ENCODE measurements around the gene CHMP1B.
A peak's percentile ranks its signal among the peaks of the same experiment; 100 is the strongest.

Gene CHMP1B

GRCh38 chr18:11819938-11820337, 31.3 kb upstream of the CHMP1B start:
- Histone ChIP-seq H3K9me3 (ENCODE audit: control insufficient read depth, low read depth, low read length) (no peaks in the 10 kb centered on the region), H3K27ac (ENCODE audit: low read length) (no peak overlapping the region), H3K36me3 (ENCODE audit: control insufficient read depth, low read depth, low read length) (no peaks in the 10 kb centered on the region), H3K27me3 (ENCODE audit: control insufficient read depth, insufficient read depth, low read length) (no peaks in the 10 kb centered on the region), H3K4me3 (ENCODE audit: low read length) (no peak overlapping the region), H3K9ac (ENCODE audit: low read length) (no peak overlapping the region), H3K4me1 (ENCODE audit: control insufficient read depth, low read depth, low read length) (peaks cover 8% of the 10 kb centered on the region)

GRCh38 chr18:11820697-11821096, 30.5 kb upstream of the CHMP1B start:
- Histone ChIP-seq H3K27ac (ENCODE audit: low read length) (peak overlapping the region; percentile 45), H3K27me3 (ENCODE audit: control insufficient read depth, insufficient read depth, low read length) (no peaks in the 10 kb centered on the region), H3K4me1 (ENCODE audit: control insufficient read depth, low read depth, low read length) (peaks cover 8% of the 10 kb centered on the region), H3K4me3 (ENCODE audit: low read length) (no peak overlapping the region), H3K36me3 (ENCODE audit: control insufficient read depth, low read depth, low read length) (no peaks in the 10 kb centered on the region), H3K9me3 (ENCODE audit: control insufficient read depth, low read depth, low read length) (no peaks in the 10 kb centered on the region), H3K9ac (ENCODE audit: low read length) (no peak overlapping the region)

GRCh38 chr18:11821208-11821607, 30.0 kb upstream of the CHMP1B start:
- Histone ChIP-seq H3K4me3 (ENCODE audit: low read length) (no peak overlapping the region), H3K9ac (ENCODE audit: low read length) (no peak overlapping the region), H3K4me1 (ENCODE audit: control insufficient read depth, low read depth, low read length) (peaks cover 8% of the 10 kb centered on the region), H3K27me3 (ENCODE audit: control insufficient read depth, insufficient read depth, low read length) (no peaks in the 10 kb centered on the region), H3K36me3 (ENCODE audit: control insufficient read depth, low read depth, low read length) (no peaks in the 10 kb centered on the region), H3K27ac (ENCODE audit: low read length) (peak overlapping the region; percentile 45), H3K9me3 (ENCODE audit: control insufficient read depth, low read depth, low read length) (no peaks in the 10 kb centered on the region)

- H3K27me3 ChIP-seq (ENCODE audit: control insufficient read depth, insufficient read depth, low read length) = no peaks in the 10 kb centered on the region
- H3K27ac ChIP-seq (ENCODE audit: low read length) = no peak overlapping the region
- H3K9me3 ChIP-seq (ENCODE audit: control insufficient read depth, low read depth, low read length) = no peaks in the 10 kb centered on the region
- no peak overlapping the region for H3K9ac ChIP-seq (ENCODE audit: low read length)
- no peak overlapping the region for H3K4me3 ChIP-seq (ENCODE audit: low read length)
- no peaks in the 10 kb centered on the region for H3K36me3 ChIP-seq (ENCODE audit: control insufficient read depth, low read depth, low read length)
- peaks cover 8% of the 10 kb centered on the region for H3K4me1 ChIP-seq (ENCODE audit: control insufficient read depth, low read depth, low read length)
Observed at GRCh38 chr18:11821643-11822237, 29.5 kb upstream of the CHMP1B start.

GRCh38 chr18:11823545-11823944, 27.7 kb upstream of the CHMP1B start:
- no peaks in the 10 kb centered on the region for H3K36me3 ChIP-seq (ENCODE audit: control insufficient read depth, low read depth, low read length)
- peaks cover 8% of the 10 kb centered on the region for H3K4me1 ChIP-seq (ENCODE audit: control insufficient read depth, low read depth, low read length)
- no peaks in the 10 kb centered on the region for H3K27me3 ChIP-seq (ENCODE audit: control insufficient read depth, insufficient read depth, low read length)
- H3K9ac ChIP-seq (ENCODE audit: low read length) = no peak overlapping the region
- H3K4me3 ChIP-seq (ENCODE audit: low read length) = no peak overlapping the region
- no peak overlapping the region for H3K27ac ChIP-seq (ENCODE audit: low read length)
- no peaks in the 10 kb centered on the region for H3K9me3 ChIP-seq (ENCODE audit: control insufficient read depth, low read depth, low read length)

- Histone ChIP-seq H3K27me3 (ENCODE audit: control insufficient read depth, insufficient read depth, low read length) (no peaks in the 10 kb centered on the region), H3K4me3 (ENCODE audit: low read length) (no peak overlapping the region), H3K4me1 (ENCODE audit: control insufficient read depth, low read depth, low read length) (peaks cover 17% of the 10 kb centered on the region), H3K9ac (ENCODE audit: low read length) (no peak overlapping the region), H3K36me3 (ENCODE audit: control insufficient read depth, low read depth, low read length) (no peaks in the 10 kb centered on the region), H3K9me3 (ENCODE audit: control insufficient read depth, low read depth, low read length) (no peaks in the 10 kb centered on the region), H3K27ac (ENCODE audit: low read length) (no peak overlapping the region)
Observed at GRCh38 chr18:11826836-11827235, 24.4 kb upstream of the CHMP1B start.

GRCh38 chr18:11828786-11829432, 22.3 kb upstream of the CHMP1B start:
- H3K36me3 ChIP-seq (ENCODE audit: control insufficient read depth, low read depth, low read length) = no peaks in the 10 kb centered on the region
- peak overlapping the region; percentile 78 for H3K27ac ChIP-seq (ENCODE audit: low read length)
- H3K9ac ChIP-seq (ENCODE audit: low read length) = no peak overlapping the region
- no peaks in the 10 kb centered on the region for H3K9me3 ChIP-seq (ENCODE audit: control insufficient read depth, low read depth, low read length)
- no peak overlapping the region for H3K4me3 ChIP-seq (ENCODE audit: low read length)
- H3K27me3 ChIP-seq (ENCODE audit: control insufficient read depth, insufficient read depth, low read length) = no peaks in the 10 kb centered on the region
- peaks cover 9% of the 10 kb centered on the region for H3K4me1 ChIP-seq (ENCODE audit: control insufficient read depth, low read depth, low read length)

GRCh38 chr18:11830585-11830984, 20.6 kb upstream of the CHMP1B start:
- no peak overlapping the region for H3K4me3 ChIP-seq (ENCODE audit: low read length)
- no peak overlapping the region for H3K9ac ChIP-seq (ENCODE audit: low read length)
- H3K9me3 ChIP-seq (ENCODE audit: control insufficient read depth, low read depth, low read length) = no peaks in the 10 kb centered on the region
- no peaks in the 10 kb centered on the region for H3K27me3 ChIP-seq (ENCODE audit: control insufficient read depth, insufficient read depth, low read length)
- no peaks in the 10 kb centered on the region for H3K36me3 ChIP-seq (ENCODE audit: control insufficient read depth, low read depth, low read length)
- H3K27ac ChIP-seq (ENCODE audit: low read length) = no peak overlapping the region
- H3K4me1 ChIP-seq (ENCODE audit: control insufficient read depth, low read depth, low read length) = peaks cover 9% of the 10 kb centered on the region

- no peak overlapping the region for H3K27ac ChIP-seq (ENCODE audit: low read length)
- H3K9me3 ChIP-seq (ENCODE audit: control insufficient read depth, low read depth, low read length) = no peaks in the 10 kb centered on the region
- no peaks in the 10 kb centered on the region for H3K27me3 ChIP-seq (ENCODE audit: control insufficient read depth, insufficient read depth, low read length)
- peaks cover 9% of the 10 kb centered on the region for H3K4me1 ChIP-seq (ENCODE audit: control insufficient read depth, low read depth, low read length)
- H3K9ac ChIP-seq (ENCODE audit: low read length) = no peak overlapping the region
- H3K4me3 ChIP-seq (ENCODE audit: low read length) = no peak overlapping the region
- no peaks in the 10 kb centered on the region for H3K36me3 ChIP-seq (ENCODE audit: control insufficient read depth, low read depth, low read length)
Observed at GRCh38 chr18:11831921-11832320, 19.3 kb upstream of the CHMP1B start.

GRCh38 chr18:11834772-11835171, 16.4 kb upstream of the CHMP1B start:
- Histone ChIP-seq H3K9ac (ENCODE audit: low read length) (no peak overlapping the region), H3K27me3 (ENCODE audit: control insufficient read depth, insufficient read depth, low read length) (no peaks in the 10 kb centered on the region), H3K36me3 (ENCODE audit: control insufficient read depth, low read depth, low read length) (no peaks in the 10 kb centered on the region)

GRCh38 chr18:11839556-11839955, 11.7 kb upstream of the CHMP1B start:
- Histone ChIP-seq H3K27ac (ENCODE audit: low read length) (no peak overlapping the region), H3K4me3 (ENCODE audit: low read length) (no peak overlapping the region), H3K36me3 (ENCODE audit: control insufficient read depth, low read depth, low read length) (no peaks in the 10 kb centered on the region), H3K9ac (ENCODE audit: low read length) (no peak overlapping the region), H3K4me1 (ENCODE audit: control insufficient read depth, low read depth, low read length) (no peaks in the 10 kb centered on the region), H3K27me3 (ENCODE audit: control insufficient read depth, insufficient read depth, low read length) (no peaks in the 10 kb centered on the region), H3K9me3 (ENCODE audit: control insufficient read depth, low read depth, low read length) (no peaks in the 10 kb centered on the region)

More at GRCh38 chr18:11834772-11835171, 16.4 kb upstream of the CHMP1B start:
- no peak overlapping the region for H3K27ac ChIP-seq (ENCODE audit: low read length)
- no peak overlapping the region for H3K4me3 ChIP-seq (ENCODE audit: low read length)
- no peaks in the 10 kb centered on the region for H3K4me1 ChIP-seq (ENCODE audit: control insufficient read depth, low read depth, low read length)
- no peaks in the 10 kb centered on the region for H3K9me3 ChIP-seq (ENCODE audit: control insufficient read depth, low read depth, low read length)

GRCh38 chr18:11840493-11840892, 10.7 kb upstream of the CHMP1B start:
- H3K36me3 ChIP-seq (ENCODE audit: control insufficient read depth, low read depth, low read length) = no peaks in the 10 kb centered on the region
- no peak overlapping the region for H3K9ac ChIP-seq (ENCODE audit: low read length)
- H3K27ac ChIP-seq (ENCODE audit: low read length) = no peak overlapping the region
- H3K9me3 ChIP-seq (ENCODE audit: control insufficient read depth, low read depth, low read length) = no peaks in the 10 kb centered on the region
- no peaks in the 10 kb centered on the region for H3K4me1 ChIP-seq (ENCODE audit: control insufficient read depth, low read depth, low read length)
- H3K4me3 ChIP-seq (ENCODE audit: low read length) = no peak overlapping the region
- H3K27me3 ChIP-seq (ENCODE audit: control insufficient read depth, insufficient read depth, low read length) = no peaks in the 10 kb centered on the region

Measured in iPS-18a (cell line).